IMR-90 (cell line): ENCODE data around the gene USP25. TPM values are rescaled to one million over a fixed set of nuclear protein-coding genes. Genes with fewer than 3 reads are reported as not detected.

Experiments
- ATAC-seq: fragments of 200-7000 bp; cut with Tn5 transposase; 2 replicates; pipeline ENCODE4 v1.9.1; 2020; ENCODE audit warnings: low read depth, mild to moderate bottlenecking, moderate library complexity
- BruUV-seq: library from RNA; stranded (reverse); fragments of 400-500 nt; replicated peaks from 2 replicates; lab custom pipeline; 2021; lab: Mats Ljungman, UMichigan
- CTCF ChIA-PET: fragments of 300-600 bp; formaldehyde crosslinking; extraction: SDS; loops from one replicate; lab custom pipeline; 2021; ENCODE audit warnings: antibody characterized with exemption; lab: Yijun Ruan, JAX
- POLR2A ChIA-PET: fragments of 300-600 bp; sonication (Branson Sonifier 250); formaldehyde crosslinking; loops from one replicate; lab custom pipeline; 2022; ENCODE audit warnings: antibody characterized with exemption; ENCODE audit not compliant: unreplicated experiment; lab: Charles Lee
- DNase-seq: peaks from one replicate; pipeline ENCODE4 v3.0.0; 2013
- H2AFZ ChIP-seq: replicated peaks from 2 replicates; pipeline ENCODE3; 2013; ENCODE audit warnings: low read length, mild to moderate bottlenecking; ENCODE audit not compliant: poor library complexity
- H2AK5ac ChIP-seq: 2 replicates; pipeline ENCODE4 v1.6.1; 2013; ENCODE audit warnings: low read depth, low read length, inconsistent platforms
- H2AK9ac ChIP-seq: replicated peaks from 2 replicates; pipeline ENCODE3; 2013; ENCODE audit warnings: mild to moderate bottlenecking, low read depth, low read length, moderate library complexity; ENCODE audit not compliant: poor library complexity
- H2BK120ac ChIP-seq: 2 replicates; pipeline ENCODE4 v1.6.1; 2013; ENCODE audit warnings: low read depth, low read length, inconsistent platforms
- H2BK15ac ChIP-seq: 3 replicates; pipeline ENCODE4 v1.6.1; 2013; ENCODE audit warnings: low read depth, low read length, inconsistent platforms
- H2BK20ac ChIP-seq: 2 replicates; pipeline ENCODE4 v1.6.1; 2013; ENCODE audit warnings: low read depth, mild to moderate bottlenecking, inconsistent platforms, low read length, moderate library complexity
- H2BK5ac ChIP-seq: 2 replicates; pipeline ENCODE4 v1.6.1; 2013; ENCODE audit warnings: mild to moderate bottlenecking, low read depth, low read length, inconsistent platforms; ENCODE audit not compliant: poor library complexity, severe bottlenecking
- H3K14ac ChIP-seq: replicated peaks from 2 replicates; pipeline ENCODE4 v1.6.1; 2013; ENCODE audit warnings: low read depth, low read length, inconsistent platforms
- H3K18ac ChIP-seq: 2 replicates; pipeline ENCODE4 v1.6.1; 2013; ENCODE audit warnings: low read depth, low read length, control low read depth
- H3K23ac ChIP-seq: 2 replicates; pipeline ENCODE4 v1.6.1; 2013; ENCODE audit warnings: low read depth, low read length, inconsistent platforms
- H3K27ac ChIP-seq: 2 replicates; pipeline ENCODE4 v1.5.1; 2013; ENCODE audit warnings: mild to moderate bottlenecking, control low read depth, low read length; ENCODE audit not compliant: insufficient read depth
- H3K27me3 ChIP-seq: 2 replicates; pipeline ENCODE4 v1.6.1; 2013; ENCODE audit warnings: low read length; ENCODE audit not compliant: control insufficient read depth, insufficient read depth
- H3K36me3 ChIP-seq: 2 replicates; pipeline ENCODE4 v1.6.1; 2013; ENCODE audit warnings: low read length, mixed read lengths; ENCODE audit not compliant: control insufficient read depth, insufficient read depth
- H3K4ac ChIP-seq: 2 replicates; pipeline ENCODE4 v1.6.1; 2013; ENCODE audit warnings: low read depth, low read length, inconsistent platforms
- H3K4me1 ChIP-seq: 2 replicates; pipeline ENCODE4 v1.6.1; 2013; ENCODE audit warnings: low read length, mixed read lengths; ENCODE audit not compliant: control insufficient read depth, insufficient read depth
- H3K4me2 ChIP-seq: 2 replicates; pipeline ENCODE4 v1.6.1; 2013; ENCODE audit warnings: low read depth, mild to moderate bottlenecking, control low read depth, low read length, moderate library complexity
- H3K4me3 ChIP-seq: 2 replicates; pipeline ENCODE4 v1.5.1; 2013; ENCODE audit warnings: low read depth, mild to moderate bottlenecking, control low read depth, low read length, moderate library complexity; ENCODE audit not compliant: insufficient read depth
- H3K56ac ChIP-seq: 2 replicates; pipeline ENCODE4 v1.6.1; 2013; ENCODE audit warnings: low read length, inconsistent platforms; ENCODE audit not compliant: insufficient read depth; ENCODE audit errors: extremely low read depth
- H3K79me1 ChIP-seq, 2 experiments: 2 replicates each; pipeline ENCODE4 v1.6.1; 2013; ENCODE audit warnings: low read length in 2 of 2, inconsistent platforms in 1 of 2, low read depth in 1 of 2
- H3K9ac ChIP-seq: 2 replicates; pipeline ENCODE4 v1.6.1; 2013; ENCODE audit warnings: low read depth, low read length, control low read depth
- H3K9me1 ChIP-seq: 2 replicates; pipeline ENCODE4 v1.6.1; 2013; ENCODE audit warnings: low read length, inconsistent platforms; ENCODE audit not compliant: insufficient read depth
- H3K9me3 ChIP-seq: 2 replicates; pipeline ENCODE4 v1.6.1; 2013; ENCODE audit warnings: low read length; ENCODE audit not compliant: control insufficient read depth, insufficient read depth
- H4K20me1 ChIP-seq: 2 replicates; pipeline ENCODE4 v1.6.1; 2013; ENCODE audit warnings: low read length, inconsistent platforms; ENCODE audit not compliant: insufficient read depth
- H4K5ac ChIP-seq: 2 replicates; pipeline ENCODE4 v1.6.1; 2013; ENCODE audit warnings: mild to moderate bottlenecking, low read depth, low read length, control low read depth
- H4K8ac ChIP-seq, 2 experiments: 2 replicates each; pipeline ENCODE4 v1.6.1; 2013; ENCODE audit warnings: low read depth in 2 of 2, low read length in 2 of 2, control low read depth in 1 of 2, inconsistent platforms in 1 of 2
- H4K91ac ChIP-seq: 2 replicates; pipeline ENCODE4 v1.6.1; 2013; ENCODE audit warnings: low read depth, low read length, inconsistent platforms; ENCODE audit not compliant: insufficient read depth
- BHLHE40 ChIP-seq: fragments of 150-350 bp; IDR thresholded peaks from 2 replicates; pipeline ENCODE4 v1.6.1; 2016; ENCODE audit warnings: mild to moderate bottlenecking, low read depth, low read length
- CEBPB ChIP-seq: IDR thresholded peaks from 2 replicates; pipeline ENCODE4 v1.6.1; 2012; ENCODE audit warnings: low read depth, low read length, improper control_type of control experiment
- CHD1 ChIP-seq: IDR thresholded peaks from 2 replicates; pipeline ENCODE4 v1.6.1; 2012; ENCODE audit warnings: low read depth, low read length, improper control_type of control experiment
- CTCF ChIP-seq: conservative IDR thresholded peaks from 2 replicates; pipeline ENCODE4 v1.5.1; 2012; ENCODE audit warnings: mild to moderate bottlenecking, low read depth, low read length, improper control_type of control experiment
- ELK1 ChIP-seq: fragments of 150-350 bp; IDR thresholded peaks from 2 replicates; pipeline ENCODE4 v1.6.1; 2016; ENCODE audit warnings: low read depth, mild to moderate bottlenecking, low read length, moderate library complexity, borderline replicate concordance
- FOS ChIP-seq: fragments of 150-350 bp; IDR thresholded peaks from 2 replicates; pipeline ENCODE4 v1.6.1; 2016; ENCODE audit warnings: low read depth, low read length
- MAFK ChIP-seq: IDR thresholded peaks from 2 replicates; pipeline ENCODE4 v1.6.1; 2012; ENCODE audit warnings: low read depth, low read length, improper control_type of control experiment
- MAZ ChIP-seq: IDR thresholded peaks from 2 replicates; pipeline ENCODE4 v1.6.1; 2012; ENCODE audit warnings: low read depth, mild to moderate bottlenecking, low read length, improper control_type of control experiment, moderate library complexity, borderline replicate concordance
- MXI1 ChIP-seq: IDR thresholded peaks from 2 replicates; pipeline ENCODE4 v1.6.1; 2012; ENCODE audit warnings: low read depth, mild to moderate bottlenecking, low read length, moderate library complexity, borderline replicate concordance
- NFE2L2 ChIP-seq: fragments of 150-350 bp; IDR thresholded peaks from 2 replicates; pipeline ENCODE4 v1.6.1; 2016; ENCODE audit warnings: low read depth, mild to moderate bottlenecking, low read length
- POLR2A ChIP-seq: IDR thresholded peaks from 2 replicates; pipeline ENCODE4 v1.6.1; 2012; ENCODE audit warnings: mild to moderate bottlenecking, low read depth, low read length
- RAD21 ChIP-seq: IDR thresholded peaks from 2 replicates; pipeline ENCODE4 v1.6.1; 2012; ENCODE audit warnings: low read length, improper control_type of control experiment
- RCOR1 ChIP-seq: IDR thresholded peaks from 2 replicates; pipeline ENCODE4 v1.6.1; 2012; ENCODE audit warnings: mild to moderate bottlenecking, low read length, improper control_type of control experiment; ENCODE audit not compliant: insufficient replicate concordance
- RFX5 ChIP-seq: IDR thresholded peaks from 2 replicates; pipeline ENCODE4 v1.8.0; 2012; ENCODE audit warnings: low read depth, mild to moderate bottlenecking, low read length, moderate library complexity
- SMC3 ChIP-seq: fragments of 150-350 bp; IDR thresholded peaks from 2 replicates; pipeline ENCODE4 v1.6.1; 2016; ENCODE audit warnings: low read depth, mild to moderate bottlenecking, antibody characterized with exemption, low read length, moderate library complexity
- USF2 ChIP-seq: fragments of 150-350 bp; IDR thresholded peaks from 2 replicates; pipeline ENCODE4 v1.6.1; 2017; ENCODE audit warnings: mild to moderate bottlenecking, antibody characterized with exemption, low read length, low read depth
- WGBS, 2 experiments: methylation state at CpG; one replicate each; pipeline versions ENCODE4 v1.1.5 to v1.1.7; 2013; ENCODE audit warnings: missing lambda C conversion rate in 2 of 2; ENCODE audit not compliant: insufficient read length in 1 of 2; ENCODE audit errors: extremely low coverage in 2 of 2; 5-methylcytosine and 5-hydroxymethylcytosine counted together
- dilution Hi-C: fragments of 300-500 bp; cut with HindIII; formaldehyde crosslinking; loops from one replicate; pipeline ENCODE4 v1.14.3; 2018; ENCODE audit warnings: low sequenced_read_pairs; ENCODE audit not compliant: unreplicated experiment
- in situ Hi-C: fragments of 300-500 bp; cut with MboI; formaldehyde crosslinking; loops from 3 replicates; pipeline ENCODE4 v1.14.3; 2019; ENCODE audit warnings: low sequenced_read_pairs, inconsistent platforms, mixed read lengths
- intact Hi-C: fragments of 100-400 bp; cut with micrococcal nuclease; formaldehyde crosslinking; loops from 2 replicates; pipeline ENCODE4 v1.10.0; 2022
- polyA plus RNA-seq, 3 experiments: library from polyadenylated mRNA; depleted of rRNA; stranded (reverse); fragments of >200 nt; gene quantifications; 2 replicates each; pipeline ENCODE4 v1.2.3, GENCODE V29; 2012; ENCODE audit warnings: low replicate concordance in 1 of 3
- total RNA-seq: library from RNA; depleted of rRNA; stranded (reverse); fragments of >200 nt; gene quantifications from 2 replicates; pipeline ENCODE4 v1.2.3, GENCODE V29; 2012

USP25 gene
- total and polyA plus RNA-seq, 2 of the 4 experiments (the other 2 are of a cell fraction): 9.3 to 23.3 TPM

DNA sequence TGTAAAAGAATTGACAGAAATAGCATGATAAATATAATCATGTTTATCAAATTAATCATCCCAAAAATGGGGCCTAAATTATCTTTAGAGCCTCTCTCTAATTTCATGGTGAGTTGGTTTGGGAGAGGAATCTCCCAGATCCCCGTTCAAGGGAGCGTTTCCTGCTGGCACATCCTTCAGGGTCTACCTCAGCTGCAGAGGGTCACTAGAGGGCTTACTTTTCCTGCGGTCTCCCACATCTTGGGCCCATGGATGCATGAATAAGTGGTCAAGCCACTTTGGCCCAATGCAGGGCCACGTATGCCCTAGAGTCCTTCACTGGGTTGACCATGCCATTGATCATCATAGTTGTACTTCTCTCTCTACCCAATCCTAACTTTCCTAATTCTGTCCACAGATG, 164.1 kb downstream of the USP25 start:
- no peak overlapping the region for H4K8ac ChIP-seq
- no peak overlapping the region for H3K4me3 ChIP-seq
- H3K18ac ChIP-seq: no peak overlapping the region
- H2AK5ac ChIP-seq: no peak overlapping the region
- H3K23ac ChIP-seq: no peak overlapping the region
- no peaks in the 10 kb centered on the region for H3K9me3 ChIP-seq
- H2BK15ac ChIP-seq: no peak overlapping the region
- ATAC-seq (no peak), DNase-seq (no peak)
- no peak overlapping the region for H4K91ac ChIP-seq
- no peak overlapping the region for H3K4me2 ChIP-seq
- no peaks in the 10 kb centered on the region for H3K27me3 ChIP-seq
- no peak overlapping the region for H2AFZ ChIP-seq
- H4K20me1 ChIP-seq: no peaks in the 10 kb centered on the region
- no peak overlapping the region for H3K14ac ChIP-seq
- no peaks in the 10 kb centered on the region for H3K36me3 ChIP-seq
- 83% methylated on average over 1 of the region's 4 CpGs; no CpG with 5 or more reads in 1 of the 2 experiments for WGBS, 2 experiments
- H3K4me1 ChIP-seq: peaks cover 2% of the 10 kb centered on the region; the same call in 1 of the 2 replicates
- H2BK20ac ChIP-seq: no peak overlapping the region
- no peak overlapping the region for H3K27ac ChIP-seq
- no peaks in the 10 kb centered on the region for H3K9me1 ChIP-seq
- no peak overlapping the region for H2BK5ac ChIP-seq
- no peak overlapping the region for H2AK9ac ChIP-seq
- POLR2A ChIA-PET: no interaction called here
- no peak for TF ChIP-seq MAZ
- TF ChIP-seq CTCF: no peak
- TF ChIP-seq MAFK: no peak
- TF ChIP-seq POLR2A: no peak
- TF ChIP-seq MXI1: no peak
- TF ChIP-seq NFE2L2: no peak
- no peak for TF ChIP-seq CEBPB
- no peak for TF ChIP-seq ELK1
- no peak for TF ChIP-seq RAD21
- TF ChIP-seq CHD1: no peak
- TF ChIP-seq RCOR1: no peak
- no peak for TF ChIP-seq SMC3
- no peak for TF ChIP-seq FOS
- no peak for TF ChIP-seq USF2
- no peak for TF ChIP-seq BHLHE40
- no peak for TF ChIP-seq RFX5
- H3K4ac ChIP-seq: no peak overlapping the region
- dilution Hi-C loops (no loop called here), intact Hi-C loops (loop anchor here (2.0 to 10.0 kb wide), 2 partner anchors 191 to 437 kb away; no protein-coding TSS in a partner anchor), in situ Hi-C loops (no loop called here)
- H4K5ac ChIP-seq: no peak overlapping the region
- H3K79me1 ChIP-seq: no peaks in the 10 kb centered on the region
- H3K9ac ChIP-seq: no peak overlapping the region
- no TSS peak for BruUV-seq
- H3K56ac ChIP-seq: no peak overlapping the region
- H2BK120ac ChIP-seq: no peak overlapping the region
- CTCF ChIA-PET: interaction anchor here (0.6 kb wide), 1 partner anchor 1641 kb away, joined by 3 read pairs; no protein-coding TSS in a partner anchor
